Karpas-422 (cell line): ENCODE measurements around the gene CCDC85C. TPM values are rescaled to one million over a fixed set of nuclear protein-coding genes. Genes with fewer than 3 reads are reported as not detected.
A peak's percentile ranks its signal among the peaks of the same experiment; 100 is the strongest.

Experiments used
- DNase-seq: peaks from one replicate; pipeline ENCODE4 v3.0.0-alpha.2; 2015
- H2AFZ ChIP-seq: fragments of 200-600 bp; sonication (generic); 2 replicates; pipeline ENCODE4 v1.6.1; 2014; ENCODE audit warnings: antibody characterized with exemption, low read length, mixed read lengths
- H3K27ac ChIP-seq: fragments of 200-600 bp; sonication (generic); 2 replicates; pipeline ENCODE4 v1.5.1; 2014; ENCODE audit warnings: mild to moderate bottlenecking, low read length, moderate library complexity
- H3K27me3 ChIP-seq: fragments of 200-600 bp; sonication (generic); 2 replicates; pipeline ENCODE4 v1.6.1; 2014; ENCODE audit warnings: low read length, mixed read lengths
- H3K36me3 ChIP-seq: fragments of 200-600 bp; sonication (generic); 2 replicates; pipeline ENCODE4 v1.6.1; 2014; ENCODE audit warnings: low read length, mixed read lengths; ENCODE audit not compliant: insufficient read depth
- H3K4me1 ChIP-seq: fragments of 200-600 bp; sonication (generic); 2 replicates; pipeline ENCODE4 v1.6.1; 2014; ENCODE audit warnings: mild to moderate bottlenecking, low read length, mixed read lengths
- H3K4me2 ChIP-seq: fragments of 200-600 bp; sonication (generic); 2 replicates; pipeline ENCODE4 v1.6.1; 2014; ENCODE audit warnings: low read length, low read depth, mild to moderate bottlenecking; ENCODE audit not compliant: poor library complexity, severe bottlenecking
- H3K4me3 ChIP-seq: fragments of 200-600 bp; sonication (generic); 2 replicates; pipeline ENCODE4 v1.5.1; 2014; ENCODE audit warnings: mild to moderate bottlenecking, antibody characterized with exemption, low read length, mixed read lengths
- H3K79me2 ChIP-seq: fragments of 200-600 bp; sonication (generic); 2 replicates; pipeline ENCODE4 v1.6.1; 2014; ENCODE audit warnings: mild to moderate bottlenecking, low read length, mixed read lengths
- H3K9ac ChIP-seq: fragments of 200-600 bp; sonication (generic); 2 replicates; pipeline ENCODE4 v1.6.0; 2014; ENCODE audit warnings: low read length
- H3K9me2 ChIP-seq: fragments of 200-600 bp; sonication (generic), shearing (Covaris generic); replicated peaks from 2 replicates; pipeline ENCODE4 v1.6.0; 2014; ENCODE audit warnings: mild to moderate bottlenecking, low read length, moderate library complexity; ENCODE audit not compliant: insufficient read depth
- H3K9me3 ChIP-seq: fragments of 300-700, 200-600 bp; sonication (generic); 2 replicates; pipeline ENCODE4 v1.6.1; 2014; ENCODE audit warnings: low read length, mixed read lengths
- H4K20me1 ChIP-seq: fragments of 200-600 bp; sonication (generic); 2 replicates; pipeline ENCODE4 v1.6.1; 2014; ENCODE audit warnings: mild to moderate bottlenecking, antibody characterized with exemption, low read length, low read depth; ENCODE audit not compliant: insufficient read depth
- total RNA-seq: library from RNA; depleted of rRNA; stranded (reverse); fragments of >200 nt; shearing (Covaris generic); gene quantifications from 2 replicates; pipeline ENCODE4 v1.2.3, GENCODE V29; 2014; ENCODE audit warnings: low replicate concordance

Gene CCDC85C
- total RNA-seq, 1 experiment from 2014 or later = 18.3 TPM

DNA sequence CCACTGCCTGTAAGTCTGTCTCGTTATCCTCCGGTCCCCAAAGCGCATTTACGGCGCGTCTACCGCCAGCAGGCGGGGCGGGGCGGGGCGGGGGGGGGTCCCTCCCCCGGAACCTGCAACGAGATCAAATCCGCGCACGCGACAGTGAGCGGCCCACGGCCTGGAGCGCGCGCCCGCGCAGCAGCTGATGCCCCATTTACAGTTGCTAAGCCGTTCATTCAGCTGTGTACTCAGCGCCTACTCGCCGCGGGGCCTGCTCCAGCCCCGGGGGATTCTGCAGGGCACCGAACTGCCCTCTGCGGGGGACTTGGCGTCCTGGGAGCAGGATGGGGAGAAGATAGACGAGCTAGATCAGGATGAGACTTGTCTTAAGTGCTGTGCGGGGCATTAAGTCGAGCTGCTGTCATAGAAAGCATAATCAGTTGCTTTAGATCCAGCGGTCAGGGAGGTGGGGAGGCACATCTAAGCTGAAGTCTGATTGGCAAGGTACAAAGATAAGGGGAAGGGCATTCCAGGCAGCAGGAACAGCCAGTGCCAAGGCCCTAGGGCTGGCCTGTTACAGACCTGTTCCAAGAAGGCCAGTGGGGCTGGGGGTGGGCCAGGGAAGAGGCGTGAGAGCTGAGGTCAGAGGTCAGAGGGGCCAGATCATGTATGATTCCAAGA, 1.4 kb upstream of the CCDC85C start:
- Histone ChIP-seq H3K4me2 (peak overlapping the region; percentile 72), H3K27me3 (no peaks in the 10 kb centered on the region), H3K27ac (no peak overlapping the region), H2AFZ (peak overlapping the region; percentile 75; the same call in 1 of the 2 replicates), H3K4me3 (peak overlapping the region; percentile 72), H4K20me1 (no peaks in the 10 kb centered on the region), H3K36me3 (no peaks in the 10 kb centered on the region), H3K9me3 (no peaks in the 10 kb centered on the region), H3K79me2 (no peaks in the 10 kb centered on the region), H3K9ac (peak overlapping the region; percentile 70), H3K9me2 (no peaks in the 10 kb centered on the region), H3K4me1 (peaks cover 10% of the 10 kb centered on the region)
- peak; percentile 82 for DNase-seq

GRCh38 chr14:99604766-99605298, 825 bp upstream of the CCDC85C start:
- Histone ChIP-seq H3K9me2 (no peaks in the 10 kb centered on the region), H3K9me3 (no peaks in the 10 kb centered on the region), H3K4me3 (peak overlapping the region; percentile 72), H3K36me3 (no peaks in the 10 kb centered on the region), H3K4me1 (peaks cover 10% of the 10 kb centered on the region), H4K20me1 (no peaks in the 10 kb centered on the region), H3K79me2 (no peaks in the 10 kb centered on the region), H3K9ac (peak overlapping the region; percentile 70), H2AFZ (peak overlapping the region; percentile 39; the same call in 1 of the 2 replicates), H3K4me2 (peak overlapping the region; percentile 72), H3K27ac (peak overlapping the region; percentile 26; the same call in 1 of the 2 replicates), H3K27me3 (no peaks in the 10 kb centered on the region)
- no peak for DNase-seq

- no peaks in the 10 kb centered on the region for H3K9me2 ChIP-seq
- peak overlapping the region; percentile 26; the same call in 1 of the 2 replicates for H3K27ac ChIP-seq
- no peaks in the 10 kb centered on the region for H3K9me3 ChIP-seq
- H3K36me3 ChIP-seq = no peaks in the 10 kb centered on the region
- peaks cover 10% of the 10 kb centered on the region for H3K4me1 ChIP-seq
- peak overlapping the region; percentile 72 for H3K4me2 ChIP-seq
- H3K79me2 ChIP-seq = no peaks in the 10 kb centered on the region
- H3K9ac ChIP-seq = peak overlapping the region; percentile 70
- H2AFZ ChIP-seq = no peak overlapping the region
- peak overlapping the region; percentile 72 for H3K4me3 ChIP-seq
- no peaks in the 10 kb centered on the region for H4K20me1 ChIP-seq
- DNase-seq = peak; percentile 93
- H3K27me3 ChIP-seq = no peaks in the 10 kb centered on the region
These were observed 315 bp upstream of the CCDC85C start for GRCh38 chr14:99604278-99604765.

DNA sequence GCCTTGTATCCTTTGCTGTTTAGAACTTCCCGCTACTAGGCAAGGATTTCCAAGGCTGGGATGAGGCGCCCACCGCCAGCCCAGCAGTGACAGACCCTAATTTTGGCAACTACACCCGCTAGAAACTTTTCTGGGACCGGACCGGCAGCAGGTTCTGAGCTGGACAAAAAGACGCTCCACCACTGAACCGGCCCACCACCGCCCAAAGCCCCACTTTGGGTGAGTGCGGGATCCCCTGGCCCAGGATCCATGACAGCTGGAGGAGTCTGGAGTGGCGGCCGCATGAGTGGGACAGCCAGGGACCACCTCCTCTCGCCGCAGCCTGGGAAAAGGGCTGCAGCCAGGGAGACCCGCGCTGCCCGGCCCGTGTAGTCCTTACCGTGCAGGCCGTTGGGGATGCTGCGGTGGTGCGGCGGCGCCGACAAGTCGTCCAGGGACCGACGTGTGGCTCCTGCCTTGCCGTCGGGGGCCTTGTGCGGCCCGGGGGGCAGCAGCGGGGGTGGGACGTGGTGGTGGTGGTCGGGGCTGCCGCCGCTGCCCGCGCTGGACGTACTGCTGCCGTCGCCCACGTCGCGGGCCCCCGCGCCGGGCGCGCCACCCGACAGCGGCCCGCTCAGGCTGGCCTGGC, 1.1 kb downstream of the CCDC85C start:
- Histone ChIP-seq H3K79me2 (no peaks in the 10 kb centered on the region), H3K27ac (no peak overlapping the region), H3K4me2 (no peak overlapping the region), H3K4me1 (peaks cover 10% of the 10 kb centered on the region), H2AFZ (no peak overlapping the region), H3K9me3 (no peaks in the 10 kb centered on the region), H3K9ac (no peak overlapping the region), H3K27me3 (no peaks in the 10 kb centered on the region), H3K9me2 (no peaks in the 10 kb centered on the region), H3K36me3 (no peaks in the 10 kb centered on the region), H4K20me1 (no peaks in the 10 kb centered on the region), H3K4me3 (no peak overlapping the region)
- DNase-seq = no peak

DNA sequence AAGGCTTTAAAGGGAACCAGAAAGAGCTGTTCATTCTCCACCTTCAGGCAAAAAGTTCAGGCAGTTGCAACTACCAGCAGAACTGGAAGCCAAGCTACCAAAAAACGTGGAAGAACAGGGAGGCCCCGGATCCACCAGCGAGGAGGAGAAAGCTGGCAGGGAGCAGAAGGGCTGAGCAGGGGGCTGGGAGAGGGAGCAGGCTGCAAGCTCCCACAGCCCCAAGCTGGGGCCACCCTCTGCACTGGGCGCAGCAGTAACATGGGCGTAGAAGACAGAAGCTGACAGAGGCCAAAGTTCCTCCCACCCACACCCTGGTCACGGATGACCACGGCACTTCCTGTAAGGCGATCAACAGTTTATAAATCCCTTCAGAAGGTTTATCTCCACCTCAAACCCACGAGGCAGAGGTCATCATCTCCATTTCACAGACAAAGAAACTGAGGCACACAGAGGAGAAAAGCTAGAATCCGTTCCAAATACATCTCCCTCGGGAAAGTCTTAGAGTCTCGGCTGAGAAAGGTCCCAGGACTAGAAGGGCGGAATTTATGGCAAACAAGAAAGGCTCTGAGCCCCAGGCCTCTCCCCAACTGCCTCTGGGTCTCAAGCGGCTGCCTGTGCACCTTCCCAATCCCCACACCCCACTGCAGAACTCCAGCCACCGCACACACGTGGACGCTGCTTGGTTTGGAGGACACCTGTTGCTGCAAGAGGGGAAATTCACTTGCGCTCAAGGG, 1.8 kb downstream of the CCDC85C start:
- H2AFZ ChIP-seq = no peak overlapping the region
- H3K36me3 ChIP-seq = no peaks in the 10 kb centered on the region
- H3K9me3 ChIP-seq = no peaks in the 10 kb centered on the region
- H3K4me3 ChIP-seq = no peak overlapping the region
- no peaks in the 10 kb centered on the region for H3K79me2 ChIP-seq
- H3K27me3 ChIP-seq = no peaks in the 10 kb centered on the region
- H3K9ac ChIP-seq = no peak overlapping the region
- no peak overlapping the region for H3K27ac ChIP-seq
- H3K4me1 ChIP-seq = peaks cover 10% of the 10 kb centered on the region
- DNase-seq = no peak
- no peak overlapping the region for H3K4me2 ChIP-seq
- H3K9me2 ChIP-seq = no peaks in the 10 kb centered on the region
- H4K20me1 ChIP-seq = no peaks in the 10 kb centered on the region

DNA sequence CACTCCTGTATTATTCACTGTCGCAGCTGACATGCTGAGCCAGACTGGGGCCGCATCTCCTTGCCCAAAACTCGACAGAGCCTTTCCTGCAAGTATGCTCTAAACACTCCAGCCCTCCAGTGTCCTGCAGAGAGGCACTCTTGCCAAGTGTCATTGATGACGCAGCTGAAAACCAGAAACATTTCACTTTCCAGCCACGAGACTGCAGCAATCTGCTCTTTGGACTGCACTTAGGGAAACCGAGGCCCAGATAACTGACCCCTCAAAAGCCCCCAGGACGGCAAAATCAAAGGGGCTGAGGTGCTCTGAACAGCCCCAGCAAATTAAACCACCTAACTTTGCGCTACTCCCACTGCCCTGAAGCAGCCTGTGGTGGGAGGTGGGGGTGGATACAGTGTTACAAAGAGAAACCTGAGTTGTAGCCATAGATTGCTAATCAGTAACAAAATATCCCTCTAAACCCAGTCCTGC, 2.6 kb downstream of the CCDC85C start:
- Histone ChIP-seq H3K4me1 (peaks cover 10% of the 10 kb centered on the region), H3K9ac (no peak overlapping the region), H3K27ac (no peak overlapping the region), H2AFZ (no peak overlapping the region), H3K27me3 (no peaks in the 10 kb centered on the region), H3K9me3 (no peaks in the 10 kb centered on the region), H3K36me3 (no peaks in the 10 kb centered on the region), H4K20me1 (no peaks in the 10 kb centered on the region), H3K4me3 (no peak overlapping the region), H3K79me2 (no peaks in the 10 kb centered on the region), H3K4me2 (no peak overlapping the region), H3K9me2 (no peaks in the 10 kb centered on the region)
- no peak for DNase-seq

DNA sequence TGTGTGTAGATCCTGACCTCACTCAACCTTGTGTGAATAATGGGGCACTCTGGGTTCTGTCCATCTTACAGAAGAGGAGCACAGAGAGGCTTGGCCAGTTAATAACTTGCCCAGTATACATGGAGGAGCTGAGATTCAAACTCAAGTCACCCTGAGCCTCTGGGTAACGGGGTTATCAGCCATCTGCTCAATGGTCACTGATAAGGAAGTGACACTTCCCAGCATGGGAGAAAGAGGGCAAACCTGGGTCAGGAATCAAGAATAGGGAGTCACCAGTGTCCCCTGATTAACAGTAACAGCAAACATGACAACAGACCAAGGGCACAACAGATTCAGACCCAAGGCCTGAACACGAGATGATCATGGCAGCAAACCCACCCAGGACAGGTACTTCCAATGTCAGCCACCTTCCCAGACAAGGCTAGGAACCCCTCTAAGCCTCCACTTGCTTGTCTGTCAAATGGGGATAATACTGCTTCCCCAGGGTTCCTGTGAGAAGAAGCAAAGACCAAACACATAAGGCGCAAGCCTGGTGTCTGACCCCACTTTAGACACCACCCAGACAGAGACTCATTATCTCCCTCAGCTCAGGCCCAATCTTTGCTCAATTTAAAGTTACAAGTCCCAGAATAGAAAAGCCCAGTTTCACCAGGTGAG, 3.6 kb downstream of the CCDC85C start:
- Histone ChIP-seq H3K79me2 (no peaks in the 10 kb centered on the region), H3K27ac (no peak overlapping the region), H3K4me2 (no peak overlapping the region), H3K9me3 (no peaks in the 10 kb centered on the region), H3K9me2 (no peaks in the 10 kb centered on the region), H4K20me1 (no peaks in the 10 kb centered on the region), H3K36me3 (no peaks in the 10 kb centered on the region), H3K9ac (no peak overlapping the region), H2AFZ (no peak overlapping the region), H3K4me3 (no peak overlapping the region), H3K27me3 (no peaks in the 10 kb centered on the region), H3K4me1 (peaks cover 6% of the 10 kb centered on the region)
- no peak for DNase-seq
